ENCODE data around the gene CACNB4. TPM values are rescaled to one million over a fixed set of nuclear protein-coding genes. Genes with fewer than 3 reads are reported as not detected.

CACNB4 gene
- total RNA-seq, 1 experiment from 2014 or later = 2.0 TPM

DNA sequence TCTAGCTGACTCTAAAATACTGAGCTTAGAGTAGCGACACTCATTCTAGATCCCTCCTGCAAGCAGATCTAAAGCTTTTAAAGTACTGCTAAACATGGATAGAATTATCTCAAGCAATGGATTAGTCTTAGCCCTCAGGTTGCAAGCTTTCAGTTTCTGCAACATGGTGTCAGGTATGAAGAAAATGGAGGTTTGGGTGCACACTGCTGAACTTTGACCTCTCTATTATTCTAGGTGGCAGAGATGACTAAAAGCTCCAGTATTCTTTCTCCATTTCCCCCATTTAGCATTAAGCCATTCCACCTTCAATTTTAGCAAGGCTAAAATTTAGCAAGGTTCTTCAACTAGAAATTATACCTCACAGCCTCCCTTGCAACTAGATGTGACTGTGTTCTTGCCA is 117.0 kb downstream of the CACNB4 start:
- no peak overlapping the region for H3K9ac ChIP-seq (ENCODE audit: low read length)
- no peaks in the 10 kb centered on the region for H3K4me1 ChIP-seq (ENCODE audit: control insufficient read depth in 1 of 2, insufficient read depth in 2 of 2, low read length in 2 of 2)
- H3K4me2 ChIP-seq (ENCODE audit: low read length) = no peak overlapping the region
- H3K9me3 ChIP-seq (ENCODE audit: control insufficient read depth in 1 of 2, insufficient read depth in 1 of 2, low read depth in 1 of 2, low read length in 2 of 2) = no peaks in the 10 kb centered on the region
- H3K79me2 ChIP-seq (ENCODE audit: insufficient read depth, low read length) = no peaks in the 10 kb centered on the region
- RAD21 ChIA-PET (ENCODE audit: low non-redundant PET in 1 of 2, low total read pairs in 2 of 2, uncharacterized antibody in 2 of 2, unreplicated experiment in 2 of 2) = no interaction called here
- no peak overlapping the region for H3K4me3 ChIP-seq (replicated peaks in 1 of 2; ENCODE audit: low read depth in 1 of 2, low read length in 2 of 2)
- ATAC-seq (no peak), DNase-seq (ENCODE audit: low read depth, low spot score) (no peak)
- CTCF ChIA-PET = no interaction called here
- BruUV-seq (replicated peaks) = no TSS peak
- no peak overlapping the region for H2AFZ ChIP-seq (ENCODE audit: low read depth, low read length, poor library complexity, severe bottlenecking)
- H3K9me2 ChIP-seq (ENCODE audit: insufficient read depth) = no peaks in the 10 kb centered on the region; the same call in 1 of the 2 replicates
- no peak overlapping the region for H3K27ac ChIP-seq (ENCODE audit: low read depth, low read length)
- no peaks in the 10 kb centered on the region for H3K27me3 ChIP-seq (ENCODE audit: insufficient read depth, low read length)
- POLR2A ChIA-PET = no interaction called here
- H3K36me3 ChIP-seq (ENCODE audit: control insufficient read depth in 1 of 2, insufficient read depth in 2 of 2, low read length in 2 of 2) = no peaks in the 10 kb centered on the region
- no peaks in the 10 kb centered on the region for H4K20me1 ChIP-seq (ENCODE audit: insufficient read depth)
- TF ChIP-seq RAD21 (IDR thresholded peaks at IDR 0.05; ENCODE audit: low read depth) = no peak
- TF ChIP-seq EZH2 (IDR thresholded peaks at IDR 0.05) = no peak
- no peak for TF ChIP-seq EGR1 (IDR thresholded peaks at IDR 0.05; ENCODE audit: low read depth)
- no peak for TF ChIP-seq SP1 (IDR thresholded peaks at IDR 0.05; ENCODE audit: low read depth)
- no peak for TF ChIP-seq REST (IDR thresholded peaks at IDR 0.05; ENCODE audit: low read depth)
- TF ChIP-seq, protein P1, sequence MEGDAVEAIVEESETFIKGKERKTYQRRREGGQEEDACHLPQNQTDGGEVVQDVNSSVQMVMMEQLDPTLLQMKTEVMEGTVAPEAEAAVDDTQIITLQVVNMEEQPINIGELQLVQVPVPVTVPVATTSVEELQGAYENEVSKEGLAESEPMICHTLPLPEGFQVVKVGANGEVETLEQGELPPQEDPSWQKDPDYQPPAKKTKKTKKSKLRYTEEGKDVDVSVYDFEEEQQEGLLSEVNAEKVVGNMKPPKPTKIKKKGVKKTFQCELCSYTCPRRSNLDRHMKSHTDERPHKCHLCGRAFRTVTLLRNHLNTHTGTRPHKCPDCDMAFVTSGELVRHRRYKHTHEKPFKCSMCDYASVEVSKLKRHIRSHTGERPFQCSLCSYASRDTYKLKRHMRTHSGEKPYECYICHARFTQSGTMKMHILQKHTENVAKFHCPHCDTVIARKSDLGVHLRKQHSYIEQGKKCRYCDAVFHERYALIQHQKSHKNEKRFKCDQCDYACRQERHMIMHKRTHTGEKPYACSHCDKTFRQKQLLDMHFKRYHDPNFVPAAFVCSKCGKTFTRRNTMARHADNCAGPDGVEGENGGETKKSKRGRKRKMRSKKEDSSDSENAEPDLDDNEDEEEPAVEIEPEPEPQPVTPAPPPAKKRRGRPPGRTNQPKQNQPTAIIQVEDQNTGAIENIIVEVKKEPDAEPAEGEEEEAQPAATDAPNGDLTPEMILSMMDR (IDR thresholded peaks at IDR 0.05 in 2 of 3, conservative IDR thresholded peaks at IDR 0.05 in 1 of 3; ENCODE audit: borderline replicate concordance in 1 of 3, insufficient read depth in 1 of 3, low read depth in 2 of 3, low read length in 2 of 3) = no peak
- no peak for TF ChIP-seq CBX3 (IDR thresholded peaks at IDR 0.05; ENCODE audit: low read depth)
- TF ChIP-seq TCF7L2 (IDR thresholded peaks at IDR 0.05; ENCODE audit: borderline replicate concordance, extremely low read depth, insufficient read depth, insufficient read length) = no peak
- TF ChIP-seq, protein P2, sequence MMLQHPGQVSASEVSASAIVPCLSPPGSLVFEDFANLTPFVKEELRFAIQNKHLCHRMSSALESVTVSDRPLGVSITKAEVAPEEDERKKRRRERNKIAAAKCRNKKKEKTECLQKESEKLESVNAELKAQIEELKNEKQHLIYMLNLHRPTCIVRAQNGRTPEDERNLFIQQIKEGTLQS (IDR thresholded peaks at IDR 0.05) = no peak
- no peak for TF ChIP-seq JUND (IDR thresholded peaks at IDR 0.05)
- TF ChIP-seq MAX (IDR thresholded peaks at IDR 0.05) = no peak
- TF ChIP-seq ZBTB33 (IDR thresholded peaks at IDR 0.05; ENCODE audit: extremely low read depth, insufficient replicate concordance, low read length) = no peak
- no peak for TF ChIP-seq FOSL1 (IDR thresholded peaks at IDR 0.05; ENCODE audit: low read depth)
- TF ChIP-seq SIN3A (IDR thresholded peaks at IDR 0.05; ENCODE audit: low read depth) = no peak
- TF ChIP-seq YY1 (IDR thresholded peaks at IDR 0.05; ENCODE audit: extremely low read depth, insufficient replicate concordance, low read depth, low read length) = no peak
- TF ChIP-seq SRF (IDR thresholded peaks at IDR 0.05; ENCODE audit: low read depth) = no peak
- TF ChIP-seq ZFX (IDR thresholded peaks at IDR 0.05) = no peak
- TF ChIP-seq ZNF274 (IDR thresholded peaks at IDR 0.05; ENCODE audit: low read depth, low read length) = no peak
- no peak for TF ChIP-seq ELF1 (IDR thresholded peaks at IDR 0.05; ENCODE audit: borderline replicate concordance, low read depth)
- TF ChIP-seq CEBPB (IDR thresholded peaks at IDR 0.05; ENCODE audit: low read depth) = no peak
- intact Hi-C loops (cut with micrococcal nuclease) = no loop called here

All from HCT116 (cell line).